ENCODE data around the gene PCNX1.
"Not testable (repeated sequence)": the region's sequence is repeated elsewhere in the genome, so short reads cannot be mapped to it uniquely, and the experiment has no call there.

Gene PCNX1

GRCh38 chr14:71121711-71122110, 214.5 kb downstream of the PCNX1 start:
- no peak for DNase-seq (ENCODE audit: low read depth, low spot score)

- DNase-seq (ENCODE audit: low read depth, low spot score) = no peak
Observed at GRCh38 chr14:71122866-71123565, 215.8 kb downstream of the PCNX1 start.

GRCh38 chr14:71123579-71124135, 216.4 kb downstream of the PCNX1 start:
- DNase-seq (ENCODE audit: low read depth, low spot score) = no peak

GRCh38 chr14:71129716-71130490, 222.6 kb downstream of the PCNX1 start:
- not testable (repeated sequence) for DNase-seq (ENCODE audit: low read depth, low spot score)

GRCh38 chr14:71130491-71131179, 223.4 kb downstream of the PCNX1 start:
- DNase-seq (ENCODE audit: low read depth, low spot score) = peak; percentile 86

GRCh38 chr14:71133296-71133695, 226.0 kb downstream of the PCNX1 start:
- no peak for DNase-seq (ENCODE audit: low read depth, low spot score)

GRCh38 chr14:71135496-71135895, 228.2 kb downstream of the PCNX1 start:
- no peak for DNase-seq (ENCODE audit: low read depth, low spot score)

GRCh38 chr14:71135911-71136310, 228.7 kb downstream of the PCNX1 start:
- DNase-seq (ENCODE audit: low read depth, low spot score) = no peak

- DNase-seq (ENCODE audit: low read depth, low spot score) = no peak
Observed at GRCh38 chr14:71136386-71137060, 229.3 kb downstream of the PCNX1 start.

- no peak for DNase-seq (ENCODE audit: low read depth, low spot score)
Observed at GRCh38 chr14:71137536-71138447, 230.5 kb downstream of the PCNX1 start.

- DNase-seq (ENCODE audit: low read depth, low spot score) = peak; percentile 76
Observed at GRCh38 chr14:71138448-71139293, 231.4 kb downstream of the PCNX1 start.

- DNase-seq (ENCODE audit: low read depth, low spot score) = no peak
Observed at GRCh38 chr14:71139294-71139946, 232.2 kb downstream of the PCNX1 start.

GRCh38 chr14:71140157-71140556, 232.9 kb downstream of the PCNX1 start:
- DNase-seq (ENCODE audit: low read depth, low spot score) = no peak

GRCh38 chr14:71141701-71142374, 234.6 kb downstream of the PCNX1 start:
- peak; percentile 27 for DNase-seq (ENCODE audit: low read depth, low spot score)

GRCh38 chr14:71142375-71143038, 235.2 kb downstream of the PCNX1 start:
- peak; percentile 83 for DNase-seq (ENCODE audit: low read depth, low spot score)

GRCh38 chr14:71143381-71144290, 236.4 kb downstream of the PCNX1 start:
- DNase-seq (ENCODE audit: low read depth, low spot score) = peak; percentile 74

GRCh38 chr14:71147335-71147734, 240.1 kb downstream of the PCNX1 start:
- DNase-seq (ENCODE audit: low read depth, low spot score) = not testable (repeated sequence)
